Measurements from ENCODE around the gene ZNF280B.

DNA sequence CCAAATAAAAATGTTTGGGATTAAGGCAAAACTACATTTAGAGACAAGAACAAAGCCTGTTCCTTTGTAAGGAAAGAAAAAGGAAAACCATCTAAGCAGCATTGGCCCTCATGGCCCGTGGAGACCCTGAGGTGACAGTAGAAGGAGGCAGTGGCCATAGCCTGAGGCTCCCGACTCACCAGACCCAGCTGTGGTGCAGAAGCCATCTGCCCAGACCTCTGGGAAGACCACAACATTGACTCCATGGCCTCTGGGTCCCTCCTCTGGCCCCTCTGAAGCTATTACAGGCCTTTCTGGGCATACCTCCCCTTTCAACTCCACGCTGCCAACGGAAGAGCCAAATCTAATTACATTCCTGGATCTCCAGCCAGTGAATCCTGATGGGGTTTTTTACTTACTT, 44.1 kb upstream of the ZNF280B start:
- TF ChIP-seq CTCF (IDR thresholded peaks at IDR 0.05 in 8 of 11, conservative IDR thresholded peaks at IDR 0.05 in 3 of 11) (no peak), POLR2AphosphoS5 (IDR thresholded peaks at IDR 0.05) (no peak), POLR2A (IDR thresholded peaks at IDR 0.05) (no peak)

All from spleen (tissue), 7 donors.